Measurements from ENCODE around the gene HBE1.

HBE1 gene

GRCh38 chr11:5223146-5223545, 46.6 kb downstream of the HBE1 start:
- no peak overlapping the region for H3K4me3 ChIP-seq (ENCODE audit: low read depth, low read length)
- no peak for DNase-seq (ENCODE audit: low read depth)
- TF ChIP-seq, protein P1, sequence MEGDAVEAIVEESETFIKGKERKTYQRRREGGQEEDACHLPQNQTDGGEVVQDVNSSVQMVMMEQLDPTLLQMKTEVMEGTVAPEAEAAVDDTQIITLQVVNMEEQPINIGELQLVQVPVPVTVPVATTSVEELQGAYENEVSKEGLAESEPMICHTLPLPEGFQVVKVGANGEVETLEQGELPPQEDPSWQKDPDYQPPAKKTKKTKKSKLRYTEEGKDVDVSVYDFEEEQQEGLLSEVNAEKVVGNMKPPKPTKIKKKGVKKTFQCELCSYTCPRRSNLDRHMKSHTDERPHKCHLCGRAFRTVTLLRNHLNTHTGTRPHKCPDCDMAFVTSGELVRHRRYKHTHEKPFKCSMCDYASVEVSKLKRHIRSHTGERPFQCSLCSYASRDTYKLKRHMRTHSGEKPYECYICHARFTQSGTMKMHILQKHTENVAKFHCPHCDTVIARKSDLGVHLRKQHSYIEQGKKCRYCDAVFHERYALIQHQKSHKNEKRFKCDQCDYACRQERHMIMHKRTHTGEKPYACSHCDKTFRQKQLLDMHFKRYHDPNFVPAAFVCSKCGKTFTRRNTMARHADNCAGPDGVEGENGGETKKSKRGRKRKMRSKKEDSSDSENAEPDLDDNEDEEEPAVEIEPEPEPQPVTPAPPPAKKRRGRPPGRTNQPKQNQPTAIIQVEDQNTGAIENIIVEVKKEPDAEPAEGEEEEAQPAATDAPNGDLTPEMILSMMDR (IDR thresholded peaks at IDR 0.05; ENCODE audit: low read depth, low read length, missing control alignments): no peak
